Psoas muscle (tissue), 8 donors: ENCODE measurements around the gene ACADM. TPM values are rescaled to one million over a fixed set of nuclear protein-coding genes. Genes with fewer than 3 reads are reported as not detected.
"Not testable (repeated sequence)": the region's sequence is repeated elsewhere in the genome, so short reads cannot be mapped to it uniquely, and the experiment has no call there.

Experiments
- ATAC-seq, 4 donors: fragments of 200-7000 bp; cut with Tn5 transposase; one replicate each; pipeline ENCODE4 v1.9.1; 2020; ENCODE audit warnings: moderate library complexity in 3 of 4, mild to moderate bottlenecking in 2 of 4
- DNase-seq, 2 donors: peaks; one replicate each; pipeline ENCODE4 v3.0.0-alpha.2; 2020
- H3K27ac ChIP-seq: fragments of 200-600 bp; one replicate; pipeline ENCODE4 v1.8.0; 2022
- H3K27me3 ChIP-seq, 3 donors: fragments of 200-600 bp in 1 of 3; one replicate each; pipeline versions ENCODE4 v1.6.1 to v1.8.0; 2013 to 2022; ENCODE audit warnings: low read length in 2 of 3, mild to moderate bottlenecking in 2 of 3, moderate library complexity in 1 of 3; ENCODE audit not compliant: insufficient read depth in 3 of 3
- H3K36me3 ChIP-seq, 2 donors: fragments of 200-600 bp in 1 of 2; one replicate each; pipeline versions ENCODE4 v1.6.1 to v1.8.0; 2013 to 2022; ENCODE audit warnings: low read depth in 1 of 2, mild to moderate bottlenecking in 1 of 2, moderate library complexity in 1 of 2; ENCODE audit not compliant: insufficient read depth in 1 of 2
- H3K4me1 ChIP-seq: fragments of 200-600 bp; one replicate; pipeline ENCODE4 v1.8.0; 2022
- H3K4me3 ChIP-seq: fragments of 200-600 bp; one replicate; pipeline ENCODE4 v1.8.0; 2022; ENCODE audit warnings: mild to moderate bottlenecking
- H3K9me3 ChIP-seq: fragments of 200-600 bp; one replicate; pipeline ENCODE4 v1.8.0; 2022
- WGBS, 3 donors: extraction: QIAGEN DNeasy Blood & Tissue Kit; methylation state at CpG; one replicate each; pipeline versions ENCODE4 v1.1.6 to v1.1.7; 2013; 5-methylcytosine and 5-hydroxymethylcytosine counted together
- intact Hi-C, 2 donors: fragments of 100-400 bp; cut with DNase I; formaldehyde crosslinking; loops; one replicate each; pipeline versions ENCODE4 v1.11.0 to v1.14.2; 2022
- polyA plus RNA-seq, 3 donors: library from polyadenylated mRNA; stranded (reverse); fragments of 200-250 nt; gene quantifications; one replicate each; pipeline ENCODE4 v1.2.3, GENCODE V29; 2013
- total RNA-seq, 4 donors: library from RNA; stranded (reverse); fragmentation: NEBNext Ultra II Directional in 2 of 4; extraction: Animal tissue kit (Norgen Biotek cat#: 25700) in 2 of 4; gene quantifications; one replicate each; pipeline versions ENCODE4 v1.2.1 to v1.2.4, GENCODE V29; 2021 to 2023
- TF ChIP-seq, protein P1 (sequence below): fragments of 200-600 bp; IDR thresholded peaks from one replicate; pipeline ENCODE4 v1.8.0; 2022; ENCODE audit warnings: antibody characterized with exemption
- donor health status: healthy with polysubstance abuse.
- donor health status: DM: no; HTN: no; CAD: no; lungs with moderate emphysema.
- donor health status: Bipolar disorder and iron deficiency.
- donor health status: healthy.
- donor health status: DM: yes; HTN: yes; CAD: no.
- donor health status: DM: no; HTN: no; CAD: no.
- donor health status: DM: no; HTN: no; CAD: no.
- donor health status: DM: yes; HTN: yes; CAD: no.

Gene ACADM
- total and polyA plus RNA-seq, 7 donors = 101 to 226 (median 165) TPM

DNA sequence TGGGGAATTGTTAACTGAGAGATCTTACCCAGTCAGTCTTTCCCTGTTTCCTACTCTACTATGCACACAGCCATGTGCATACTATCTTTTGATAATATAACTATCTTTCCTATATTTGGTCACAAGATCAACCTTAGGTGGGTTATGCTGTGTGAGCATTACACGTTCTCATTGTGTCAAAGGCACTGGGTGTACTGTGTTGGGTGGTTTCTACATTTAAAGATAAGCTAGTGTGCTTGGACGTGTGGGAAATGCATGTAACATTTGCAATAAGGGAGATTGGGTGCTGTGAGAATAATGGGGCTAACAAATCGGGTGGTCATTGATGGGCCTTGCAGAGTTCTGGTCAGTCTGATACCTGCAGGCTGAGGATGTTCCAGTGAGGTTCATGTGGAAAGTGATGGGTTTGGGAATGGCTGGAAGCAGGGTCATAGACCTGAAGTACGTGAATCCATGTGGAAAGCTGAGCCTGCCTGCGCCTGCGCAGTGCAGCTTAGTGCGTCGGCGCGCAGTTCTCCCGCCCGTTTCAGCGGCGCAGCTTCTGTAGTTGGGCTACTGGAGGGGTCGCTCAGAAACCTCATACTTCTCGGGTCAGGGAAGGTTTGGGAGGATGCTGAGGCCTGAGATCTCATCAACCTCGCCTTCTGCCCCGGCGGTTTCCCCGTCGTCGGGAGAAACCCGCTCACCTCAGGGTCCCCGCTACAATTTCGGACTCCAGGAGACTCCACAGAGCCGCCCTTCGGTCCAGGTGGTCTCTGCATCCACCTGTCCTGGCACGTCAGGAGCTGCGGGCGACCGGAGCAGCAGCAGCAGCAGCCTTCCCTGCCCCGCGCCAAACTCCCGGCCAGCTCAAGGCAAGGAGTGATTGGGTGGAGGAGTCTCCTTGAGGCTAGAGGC lies 72.1 kb downstream of the ACADM start, which contains the start of gene MSH4:
TSS of gene MSH4 (plus strand) at position 507 of the 897 bp plus-strand sequence. CDS start at position 611, 104 bp downstream.
- ATAC-seq (peak; percentile 21 to 38 (median 36)), DNase-seq (peak in 1 of 2 donors; percentile 16)
- intact Hi-C loops = no loop called here
- TF ChIP-seq, protein P1, sequence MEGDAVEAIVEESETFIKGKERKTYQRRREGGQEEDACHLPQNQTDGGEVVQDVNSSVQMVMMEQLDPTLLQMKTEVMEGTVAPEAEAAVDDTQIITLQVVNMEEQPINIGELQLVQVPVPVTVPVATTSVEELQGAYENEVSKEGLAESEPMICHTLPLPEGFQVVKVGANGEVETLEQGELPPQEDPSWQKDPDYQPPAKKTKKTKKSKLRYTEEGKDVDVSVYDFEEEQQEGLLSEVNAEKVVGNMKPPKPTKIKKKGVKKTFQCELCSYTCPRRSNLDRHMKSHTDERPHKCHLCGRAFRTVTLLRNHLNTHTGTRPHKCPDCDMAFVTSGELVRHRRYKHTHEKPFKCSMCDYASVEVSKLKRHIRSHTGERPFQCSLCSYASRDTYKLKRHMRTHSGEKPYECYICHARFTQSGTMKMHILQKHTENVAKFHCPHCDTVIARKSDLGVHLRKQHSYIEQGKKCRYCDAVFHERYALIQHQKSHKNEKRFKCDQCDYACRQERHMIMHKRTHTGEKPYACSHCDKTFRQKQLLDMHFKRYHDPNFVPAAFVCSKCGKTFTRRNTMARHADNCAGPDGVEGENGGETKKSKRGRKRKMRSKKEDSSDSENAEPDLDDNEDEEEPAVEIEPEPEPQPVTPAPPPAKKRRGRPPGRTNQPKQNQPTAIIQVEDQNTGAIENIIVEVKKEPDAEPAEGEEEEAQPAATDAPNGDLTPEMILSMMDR = no peak
- H3K27ac ChIP-seq = no peak within 1 kb of the TSS
- peaks cover 27 to 91% of the 10 kb centered on the region in 2 donors for H3K36me3 ChIP-seq
- no peaks in the 10 kb centered on the region for H3K27me3 ChIP-seq
- WGBS, 3 donors = 80 to 94% (median 90%) methylated on average over 34 of the region's 34 CpGs
- H3K4me3 ChIP-seq = no peak within 1 kb of the TSS
- no peaks in the 10 kb centered on the region for H3K9me3 ChIP-seq
- H3K4me1 ChIP-seq = no peaks in the 10 kb centered on the region

- DNase-seq (no peak), ATAC-seq (peak in 2 of 4 donors; percentile 23)
- no peak overlapping the region for H3K4me3 ChIP-seq
- H3K9me3 ChIP-seq = no peaks in the 10 kb centered on the region
- no peaks in the 10 kb centered on the region for H3K27me3 ChIP-seq
- H3K36me3 ChIP-seq = peaks cover 24 to 85% of the 10 kb centered on the region in 2 donors
- H3K27ac ChIP-seq = no peak overlapping the region
- TF ChIP-seq, protein P1 = no peak
- 85 to 93% (median 90%) methylated on average over 6 of the region's 6 CpGs for WGBS, 3 donors
- intact Hi-C loops = no loop called here
- H3K4me1 ChIP-seq = no peaks in the 10 kb centered on the region
Observed at GRCh38 chr1:75797273-75797588, 72.7 kb downstream of the ACADM start.

GRCh38 chr1:75797606-75798216 lies 73.2 kb downstream of the ACADM start:
- WGBS, 3 donors = 91 to 95% (median 93%) methylated on average over 13 of the region's 13 CpGs
- H3K36me3 ChIP-seq = peaks cover 22 to 82% of the 10 kb centered on the region in 2 donors

DNA sequence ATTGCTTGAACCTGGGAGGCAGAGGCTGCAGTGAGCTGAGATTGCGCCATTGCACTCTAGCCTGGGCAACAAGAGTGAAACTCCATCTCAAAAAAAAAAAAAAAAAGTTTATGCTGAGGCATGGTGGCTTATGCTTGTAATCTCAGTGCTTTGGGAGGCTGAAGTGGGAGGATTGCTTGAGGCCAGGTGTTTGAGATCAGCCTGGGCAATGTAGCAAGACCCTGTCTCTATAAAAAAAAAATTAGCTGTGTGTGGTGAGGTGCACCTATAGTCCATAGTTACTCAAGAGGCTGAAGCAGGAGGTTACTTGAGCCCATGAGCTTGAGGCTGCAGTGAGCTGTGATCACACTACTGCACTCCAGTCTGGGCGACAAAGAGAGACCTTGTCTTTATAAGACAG lies 77.0 kb downstream of the ACADM start:
- WGBS, 3 donors = 75 to 98% (median 96%) methylated on average over 2 of the region's 2 CpGs
- H3K4me1 ChIP-seq, H3K4me3 ChIP-seq, ATAC-seq, DNase-seq, H3K9me3 ChIP-seq, H3K27me3 ChIP-seq, H3K27ac ChIP-seq, intact Hi-C loops: not testable (repeated sequence)
- peaks cover 5 to 60% of the 10 kb centered on the region in 2 donors for H3K36me3 ChIP-seq

More at GRCh38 chr1:75797606-75798216, 73.2 kb downstream of the ACADM start:
- DNase-seq (no peak), ATAC-seq (no peak)
- TF ChIP-seq, protein P1 = no peak
- intact Hi-C loops = no loop called here
- Histone ChIP-seq H3K4me1 (no peaks in the 10 kb centered on the region), H3K9me3 (no peaks in the 10 kb centered on the region), H3K27ac (no peak overlapping the region), H3K4me3 (no peak overlapping the region), H3K27me3 (no peaks in the 10 kb centered on the region)

DNA sequence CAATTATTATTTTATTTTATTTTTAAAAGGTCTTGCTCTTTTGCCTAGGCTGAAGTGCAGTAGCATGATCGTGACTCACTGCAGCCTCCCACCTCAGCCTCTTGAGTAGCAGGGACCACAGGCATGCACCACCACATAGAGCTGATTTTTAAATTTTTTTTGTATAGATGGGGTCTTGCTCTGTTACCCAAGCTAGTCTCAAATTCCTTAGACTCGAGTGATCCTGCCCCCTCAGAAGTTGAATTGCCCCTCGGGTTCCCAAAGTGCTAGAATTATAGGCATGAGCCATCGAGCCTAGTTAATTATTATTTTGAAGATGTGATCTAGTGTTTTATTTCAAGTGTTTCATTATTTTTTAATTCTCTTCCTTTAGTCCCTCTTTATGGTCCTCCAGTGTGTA lies 84.4 kb downstream of the ACADM start:
- TF ChIP-seq, protein P1 = no peak
- Histone ChIP-seq H3K4me1 (no peaks in the 10 kb centered on the region), H3K27me3 (no peaks in the 10 kb centered on the region), H3K36me3 (peaks cover 0 to 61% of the 10 kb centered on the region in 2 donors), H3K27ac (no peak overlapping the region), H3K4me3 (no peak overlapping the region), H3K9me3 (no peaks in the 10 kb centered on the region)
- intact Hi-C loops = no loop called here
- no peak for ATAC-seq
- 81 to 92% (median 90%) methylated on average over 4 of the region's 4 CpGs for WGBS, 3 donors
- no peak for DNase-seq

- H3K27me3 ChIP-seq, H3K27ac ChIP-seq, H3K9me3 ChIP-seq, H3K4me3 ChIP-seq, ATAC-seq, intact Hi-C loops, H3K4me1 ChIP-seq, DNase-seq: not testable (repeated sequence)
- 84 to 94% (median 91%) methylated on average over 3 of the region's 3 CpGs for WGBS, 3 donors
- H3K36me3 ChIP-seq = peaks cover 0 to 67% of the 10 kb centered on the region in 2 donors
Observed at GRCh38 chr1:75810113-75810512, 85.6 kb downstream of the ACADM start.
